ENCODE measurements around the gene GALP. TPM values are rescaled to one million over a fixed set of nuclear protein-coding genes. Genes with fewer than 3 reads are reported as not detected.

GALP gene
- total RNA-seq, 1 donor from 2014 or later = not detected

DNA sequence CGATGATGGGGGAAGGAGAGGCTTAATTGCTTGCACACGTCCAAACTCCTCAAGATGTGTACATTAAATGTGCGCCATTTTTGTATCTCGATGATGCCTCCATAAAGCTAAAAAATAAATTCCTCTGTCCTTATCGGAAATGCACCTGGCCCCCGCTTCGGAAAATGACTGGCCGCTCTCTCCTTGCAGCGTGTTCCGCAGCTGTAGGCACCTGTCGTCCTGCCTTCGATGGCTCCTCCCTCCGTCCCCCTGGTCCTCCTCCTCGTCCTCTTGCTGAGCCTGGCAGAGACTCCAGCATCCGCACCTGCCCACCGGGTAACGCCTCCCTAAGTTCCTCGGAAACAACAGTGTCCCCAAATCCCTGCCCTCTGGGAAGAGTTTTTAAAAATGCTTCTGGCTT, 1.1 kb downstream of the GALP start:
- Histone ChIP-seq H3K4me3 (ENCODE audit: low read depth, low read length) (no peak overlapping the region), H3K36me3 (ENCODE audit: control insufficient read depth, insufficient read depth, low read length) (no peaks in the 10 kb centered on the region), H3K27me3 (ENCODE audit: control insufficient read depth, insufficient read depth, low read length) (no peaks in the 10 kb centered on the region)
- FAIRE-seq (no peak), DNase-seq (ENCODE audit: low read depth) (no peak)
- TF ChIP-seq CTCF (IDR thresholded peaks at IDR 0.05; ENCODE audit: insufficient read depth, low read length, severe bottlenecking) = no peak

DNA sequence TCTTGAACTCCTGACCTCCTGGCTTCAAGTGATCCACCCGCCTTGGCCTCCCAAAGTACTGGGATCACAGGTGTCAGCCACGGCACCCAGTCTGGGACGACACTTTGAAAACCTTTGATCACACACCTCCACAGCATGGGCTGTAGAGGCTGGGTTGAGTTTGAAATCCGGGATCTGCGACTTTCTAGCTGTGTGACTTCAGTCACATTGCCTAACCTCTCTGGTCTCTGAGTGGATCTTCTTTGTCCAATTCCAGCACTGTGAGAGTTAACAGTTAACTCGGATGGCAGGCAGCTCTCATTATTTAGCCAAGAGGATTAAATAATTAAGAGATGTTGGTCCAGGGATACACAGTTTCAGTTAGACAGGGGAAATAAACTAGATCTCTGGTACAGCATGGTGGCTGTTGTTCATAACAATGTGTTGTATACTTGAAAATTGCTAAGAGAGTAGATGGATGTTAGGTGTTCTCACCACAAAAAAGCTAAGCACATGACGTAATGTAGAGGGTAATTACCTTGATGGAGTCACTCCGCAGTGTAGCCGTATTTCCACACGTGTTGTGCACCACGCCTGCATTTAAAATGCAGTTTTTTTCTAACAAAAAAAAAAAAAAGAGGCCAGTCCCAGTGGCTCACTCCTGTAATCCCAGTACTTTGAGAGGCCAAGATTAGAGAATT, 1.9 kb downstream of the GALP start:
- FAIRE-seq (no peak), DNase-seq (ENCODE audit: low read depth) (no peak)
- no peak for TF ChIP-seq CTCF (IDR thresholded peaks at IDR 0.05; ENCODE audit: insufficient read depth, low read length, severe bottlenecking)
- no peaks in the 10 kb centered on the region for H3K36me3 ChIP-seq (ENCODE audit: control insufficient read depth, insufficient read depth, low read length)
- H3K4me3 ChIP-seq (ENCODE audit: low read depth, low read length) = no peak overlapping the region
- no peaks in the 10 kb centered on the region for H3K27me3 ChIP-seq (ENCODE audit: control insufficient read depth, insufficient read depth, low read length)

- no peak for FAIRE-seq
- TF ChIP-seq CTCF (IDR thresholded peaks at IDR 0.05; ENCODE audit: insufficient read depth, low read length, severe bottlenecking) = no peak
- H3K27me3 ChIP-seq (ENCODE audit: control insufficient read depth, insufficient read depth, low read length) = no peaks in the 10 kb centered on the region
- no peaks in the 10 kb centered on the region for H3K36me3 ChIP-seq (ENCODE audit: control insufficient read depth, insufficient read depth, low read length)
- DNase-seq (ENCODE audit: low read depth) = no peak
- no peak overlapping the region for H3K4me3 ChIP-seq (ENCODE audit: low read depth, low read length)
Measured at GRCh38 chr19:56189785-56190184, 14.0 kb downstream of the GALP start.

GRCh38 chr19:56191115-56191514, 15.3 kb downstream of the GALP start:
- H3K27me3 ChIP-seq (ENCODE audit: control insufficient read depth, insufficient read depth, low read length) = no peaks in the 10 kb centered on the region
- no peak for DNase-seq (ENCODE audit: low read depth)
- no peak overlapping the region for H3K4me3 ChIP-seq (ENCODE audit: low read depth, low read length)
- no peak for TF ChIP-seq CTCF (IDR thresholded peaks at IDR 0.05; ENCODE audit: insufficient read depth, low read length, severe bottlenecking)
- FAIRE-seq = no peak
- H3K36me3 ChIP-seq (ENCODE audit: control insufficient read depth, insufficient read depth, low read length) = no peaks in the 10 kb centered on the region

DNA sequence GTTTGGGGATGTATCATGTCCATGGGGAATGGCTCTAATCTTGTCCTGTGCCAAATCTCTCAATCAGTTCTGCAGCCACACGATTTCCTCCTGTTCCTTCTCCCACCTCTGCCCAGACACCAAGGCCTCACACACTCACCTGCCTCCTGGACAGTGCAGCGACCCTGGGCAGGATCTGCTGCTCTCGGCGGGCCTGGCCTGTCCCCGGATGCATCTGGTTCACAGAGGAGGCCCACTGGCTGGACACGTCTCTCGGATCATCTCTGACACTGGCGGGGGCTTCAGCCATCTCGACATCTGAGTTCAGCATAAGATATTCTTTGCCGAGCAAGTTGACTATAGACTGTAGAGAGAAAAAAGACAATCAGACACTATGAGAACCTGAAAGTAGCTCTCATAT, 15.9 kb downstream of the GALP start:
- no peak for TF ChIP-seq CTCF (IDR thresholded peaks at IDR 0.05; ENCODE audit: insufficient read depth, low read length, severe bottlenecking)
- DNase-seq (ENCODE audit: low read depth) = no peak
- FAIRE-seq = no peak
- Histone ChIP-seq H3K36me3 (ENCODE audit: control insufficient read depth, insufficient read depth, low read length) (no peaks in the 10 kb centered on the region), H3K27me3 (ENCODE audit: control insufficient read depth, insufficient read depth, low read length) (no peaks in the 10 kb centered on the region), H3K4me3 (ENCODE audit: low read depth, low read length) (no peak overlapping the region)

Measured in bronchial epithelial cell (primary cell).